Measurements from ENCODE around the gene DEFB131A.
"Not testable (repeated sequence)": the region's sequence is repeated elsewhere in the genome, so short reads cannot be mapped to it uniquely, and the experiment has no call there.

The DEFB131A gene

DNA sequence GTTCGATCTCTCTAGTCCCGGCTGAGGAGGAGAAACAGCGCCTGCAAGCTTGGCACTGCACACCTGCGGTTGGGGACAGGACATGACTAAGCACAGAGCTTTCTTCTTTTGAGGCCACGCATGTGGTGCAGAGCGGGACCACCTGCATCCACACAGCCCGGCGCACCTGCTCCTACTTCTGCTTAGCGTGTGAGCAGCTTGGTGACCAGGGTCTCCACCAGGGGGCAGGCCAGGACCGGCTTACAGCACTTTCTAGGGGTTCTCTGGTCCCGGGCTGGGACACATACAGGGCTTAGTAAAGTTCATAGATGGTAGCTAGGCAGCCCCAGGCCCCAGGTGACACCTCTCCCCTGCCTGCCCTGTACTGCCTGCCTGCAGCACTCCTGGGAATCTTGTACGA, 51.2 kb downstream of the DEFB131A start:
- peak in 4 of 5 experiments; percentile 22 to 69 (median 46) for DNase-seq

GRCh38 chr4:9497575-9498467, 53.6 kb downstream of the DEFB131A start:
- not testable (repeated sequence) for DNase-seq

GRCh38 chr4:9498468-9499040, 54.3 kb downstream of the DEFB131A start:
- DNase-seq, result not testable (repeated sequence)

DNA sequence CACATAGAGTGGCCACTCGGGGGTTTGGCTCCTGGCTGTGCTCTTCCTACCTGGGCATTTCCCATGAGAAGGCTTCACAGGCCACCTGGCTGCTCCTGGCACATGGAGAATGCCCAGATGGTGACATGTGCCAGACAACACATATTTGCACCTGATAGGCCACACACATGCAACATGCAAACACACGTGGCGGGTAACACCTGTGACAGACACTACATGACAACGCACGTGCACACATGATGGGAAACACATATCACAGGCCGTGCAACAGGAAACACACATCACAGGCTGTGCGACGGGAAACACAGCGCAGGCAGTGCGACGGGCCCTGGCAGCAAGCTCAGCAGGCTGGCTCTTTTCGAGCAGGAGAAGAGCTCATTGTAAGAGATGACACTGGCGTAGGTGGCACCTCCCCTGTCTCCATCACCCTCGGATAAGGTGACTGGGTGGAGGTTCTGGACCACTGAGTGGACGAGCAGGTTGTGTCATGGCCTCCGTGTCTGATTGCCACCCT, 55.8 kb downstream of the DEFB131A start:
- DNase-seq, result not testable (repeated sequence)

All from T-helper 2 cell (primary cell).